HG03108 (cell line): Measurements from ENCODE around the gene CPNE4.
A peak's percentile ranks its signal among the peaks of the same experiment; 100 is the strongest.

Source experiments
- ATAC-seq: cut with Tn5 transposase; IDR thresholded peaks from one replicate; pipeline ENCODE4 v1.9.1; 2021; ENCODE audit warnings: moderate library complexity; ENCODE audit not compliant: unreplicated experiment

Gene CPNE4

GRCh38 chr3:131803113-131803512 is 231.7 kb downstream of the CPNE4 start:
- ATAC-seq = no peak

- no peak for ATAC-seq
Observed at GRCh38 chr3:131802029-131802428, 232.8 kb downstream of the CPNE4 start.

GRCh38 chr3:131801566-131801965 is 233.2 kb downstream of the CPNE4 start:
- ATAC-seq = no peak

GRCh38 chr3:131797776-131798175 is 237.0 kb downstream of the CPNE4 start:
- ATAC-seq = no peak

- ATAC-seq = peak; percentile 55
Observed at GRCh38 chr3:131796558-131797198, 238.1 kb downstream of the CPNE4 start.

- no peak for ATAC-seq
Observed at GRCh38 chr3:131796111-131796510, 238.7 kb downstream of the CPNE4 start.

- peak; percentile 46 for ATAC-seq
Observed at GRCh38 chr3:131795390-131796090, 239.3 kb downstream of the CPNE4 start.

- peak; percentile 41 for ATAC-seq
Observed at GRCh38 chr3:131794766-131795388, 239.9 kb downstream of the CPNE4 start.

- ATAC-seq = no peak
Observed at GRCh38 chr3:131793870-131794269, 240.9 kb downstream of the CPNE4 start.

GRCh38 chr3:131789188-131789587 is 245.6 kb downstream of the CPNE4 start:
- ATAC-seq = no peak

- no peak for ATAC-seq
Observed at GRCh38 chr3:131786386-131786785, 248.4 kb downstream of the CPNE4 start.

- no peak for ATAC-seq
Observed at GRCh38 chr3:131782751-131783150, 252.1 kb downstream of the CPNE4 start.

GRCh38 chr3:131778526-131778925 is 256.3 kb downstream of the CPNE4 start:
- no peak for ATAC-seq

- no peak for ATAC-seq
Observed at GRCh38 chr3:131775650-131776049, 259.2 kb downstream of the CPNE4 start.

- no peak for ATAC-seq
Observed at GRCh38 chr3:131772269-131773026, 262.4 kb downstream of the CPNE4 start.

GRCh38 chr3:131762981-131763564 is 271.7 kb downstream of the CPNE4 start:
- ATAC-seq = no peak

GRCh38 chr3:131756405-131756804 is 278.4 kb downstream of the CPNE4 start:
- ATAC-seq = no peak

GRCh38 chr3:131755380-131755779 is 279.4 kb downstream of the CPNE4 start:
- ATAC-seq = no peak

GRCh38 chr3:131750256-131750655 is 284.6 kb downstream of the CPNE4 start:
- no peak for ATAC-seq

GRCh38 chr3:131749826-131750225 is 285.0 kb downstream of the CPNE4 start:
- no peak for ATAC-seq

- ATAC-seq = no peak
Observed at GRCh38 chr3:131747466-131747865, 287.3 kb downstream of the CPNE4 start.
